Keratinocyte (primary cell): Measurements from ENCODE around the gene CDKN2B. TPM values are rescaled to one million over a fixed set of nuclear protein-coding genes. Genes with fewer than 3 reads are reported as not detected.

Source experiments
- DNase-seq: peaks from one replicate; pipeline ENCODE4 v3.0.0-alpha.2; 2011; ENCODE audit warnings: low read depth, missing footprints, low spot score
- FAIRE-seq: peaks from 2 replicates; lab custom pipeline; 2011; peaks lifted over from hg19 to GRCh38; lab: Jason Lieb, UNC
- H2AFZ ChIP-seq: 2 replicates; pipeline ENCODE4 v1.6.0; 2012; ENCODE audit warnings: low read length, control low read depth, inconsistent platforms; ENCODE audit not compliant: control insufficient read depth
- H3K27ac ChIP-seq: 2 replicates; pipeline ENCODE4 v1.5.1; 2011; ENCODE audit warnings: low read length; ENCODE audit not compliant: control insufficient read depth, insufficient read depth
- H3K27me3 ChIP-seq: 3 replicates; pipeline ENCODE4 v1.6.0; 2011; ENCODE audit warnings: low read length; ENCODE audit not compliant: control insufficient read depth, insufficient read depth; ENCODE audit errors: extremely low read depth
- H3K36me3 ChIP-seq, 2 experiments: 2 replicates in 1 of 2; 3 replicates in 1 of 2; pipeline ENCODE4 v1.5.1; 2011; ENCODE audit warnings: low read length in 2 of 2, mild to moderate bottlenecking in 1 of 2; ENCODE audit not compliant: control insufficient read depth in 2 of 2, insufficient read depth in 2 of 2; ENCODE audit errors: extremely low read depth in 1 of 2
- H3K4me1 ChIP-seq: 3 replicates; pipeline ENCODE4 v1.5.1; 2011; ENCODE audit warnings: low read length; ENCODE audit not compliant: control insufficient read depth, insufficient read depth; ENCODE audit errors: extremely low read depth
- H3K4me2 ChIP-seq: 3 replicates; pipeline ENCODE4 v1.6.0; 2011; ENCODE audit warnings: low read depth, low read length; ENCODE audit not compliant: control insufficient read depth, insufficient read depth; ENCODE audit errors: extremely low read depth
- H3K4me3 ChIP-seq, 3 experiments: fragments of 200-600 bp in 1 of 3; sonication (generic) in 1 of 3; 2 replicates in 2 of 3; 3 replicates in 1 of 3; pipeline ENCODE4 v1.5.1; 2011 to 2016; ENCODE audit warnings: low read length in 3 of 3, mild to moderate bottlenecking in 3 of 3, control low read depth in 2 of 3, inconsistent platforms in 1 of 3, low read depth in 1 of 3, mixed read lengths in 1 of 3, mixed run types in 1 of 3, moderate library complexity in 1 of 3; ENCODE audit not compliant: control insufficient read depth in 2 of 3, insufficient read depth in 2 of 3; ENCODE audit errors: extremely low read depth in 1 of 3
- H3K79me2 ChIP-seq: 2 replicates; pipeline ENCODE4 v1.6.0; 2012; ENCODE audit warnings: low read length; ENCODE audit not compliant: control insufficient read depth, insufficient read depth
- H3K9ac ChIP-seq: 3 replicates; pipeline ENCODE4 v1.6.0; 2011; ENCODE audit warnings: low read length; ENCODE audit not compliant: control insufficient read depth, insufficient read depth; ENCODE audit errors: extremely low read depth
- H3K9me1 ChIP-seq: 3 replicates; pipeline ENCODE4 v1.6.0; 2011; ENCODE audit warnings: low read length; ENCODE audit not compliant: control insufficient read depth, insufficient read depth; ENCODE audit errors: extremely low read depth
- H3K9me3 ChIP-seq: 2 replicates; pipeline ENCODE4 v1.5.1; 2012; ENCODE audit warnings: low read depth, low read length; ENCODE audit not compliant: control insufficient read depth
- H4K20me1 ChIP-seq: 3 replicates; pipeline ENCODE4 v1.6.0; 2011; ENCODE audit warnings: low read length; ENCODE audit not compliant: control insufficient read depth, insufficient read depth; ENCODE audit errors: extremely low read depth
- CTCF ChIP-seq, 3 experiments: IDR thresholded peaks in 1 of 3; conservative IDR thresholded peaks in 1 of 3; optimal IDR thresholded peaks in 1 of 3; 2 replicates in 2 of 3; 3 replicates in 1 of 3; pipeline versions ENCODE3 to v1.5.1; 2011; ENCODE audit warnings: low read length in 3 of 3, mild to moderate bottlenecking in 3 of 3, moderate library complexity in 2 of 3, control low read depth in 1 of 3, inconsistent platforms in 1 of 3; ENCODE audit not compliant: insufficient read depth in 2 of 3; ENCODE audit errors: extremely low read depth in 1 of 3
- EZH2 ChIP-seq: IDR thresholded peaks from one replicate; pipeline ENCODE4 v1.6.1; 2012; ENCODE audit warnings: inconsistent platforms, mild to moderate bottlenecking, low read length, moderate library complexity
- dilution Hi-C: fragments of 300-500 bp; cut with MboI; formaldehyde crosslinking; loops from one replicate; pipeline ENCODE4 v1.7.0; 2020; ENCODE audit warnings: low sequenced_read_pairs; ENCODE audit not compliant: extremely low pct_ligation_motif_present
- polyA plus RNA-seq, 5 experiments: library from polyadenylated mRNA; depleted of rRNA in 3 of 5; stranded (reverse) in 3 of 5; stranded (forward) in 1 of 5; unstranded in 1 of 5; fragments of >200 nt; gene quantifications; 1 replicate in 1 of 5; 2 replicates in 3 of 5; 3 replicates in 1 of 5; pipeline versions ENCODE4 v1.2.1 to v1.2.3, GENCODE V29; 2011 to 2012; ENCODE audit warnings: missing spikeins in 2 of 5, low read depth in 1 of 5, low replicate concordance in 1 of 5

CDKN2B gene
- polyA plus RNA-seq, 1 donor (not counting 4 experiments of a cell fraction or from before 2014, with no cell fraction given), result 19.9 TPM

- no peak overlapping the region for H3K4me3 ChIP-seq
- FAIRE-seq (no peak), DNase-seq (no peak)
- no peaks in the 10 kb centered on the region for H4K20me1 ChIP-seq
- no peak overlapping the region for H3K27ac ChIP-seq
- peaks cover 5 to 13% of the 10 kb centered on the region in 2 experiments for H3K36me3 ChIP-seq
- H3K4me1 ChIP-seq, result peaks cover 16% of the 10 kb centered on the region
- no peak overlapping the region for H2AFZ ChIP-seq
- H3K9me3 ChIP-seq, result peaks cover 22% of the 10 kb centered on the region
- TF ChIP-seq CTCF (optimal IDR thresholded peaks at IDR 0.05 in 1 of 3, IDR thresholded peaks at IDR 0.05 in 1 of 3, conservative IDR thresholded peaks at IDR 0.05 in 1 of 3; ENCODE audit: extremely low read depth in 1 of 3, insufficient read depth in 2 of 3, low read length in 3 of 3), result no peak
- TF ChIP-seq EZH2, result no peak
- no peak overlapping the region for H3K4me2 ChIP-seq
- H3K27me3 ChIP-seq, result peaks cover 52% of the 10 kb centered on the region
- H3K79me2 ChIP-seq, result no peaks in the 10 kb centered on the region
- dilution Hi-C loops, result no loop called here
- H3K9ac ChIP-seq, result no peak overlapping the region
- no peaks in the 10 kb centered on the region for H3K9me1 ChIP-seq
Observed at GRCh38 chr9:21967702-21968101, 41.4 kb downstream of the CDKN2B start.

DNA sequence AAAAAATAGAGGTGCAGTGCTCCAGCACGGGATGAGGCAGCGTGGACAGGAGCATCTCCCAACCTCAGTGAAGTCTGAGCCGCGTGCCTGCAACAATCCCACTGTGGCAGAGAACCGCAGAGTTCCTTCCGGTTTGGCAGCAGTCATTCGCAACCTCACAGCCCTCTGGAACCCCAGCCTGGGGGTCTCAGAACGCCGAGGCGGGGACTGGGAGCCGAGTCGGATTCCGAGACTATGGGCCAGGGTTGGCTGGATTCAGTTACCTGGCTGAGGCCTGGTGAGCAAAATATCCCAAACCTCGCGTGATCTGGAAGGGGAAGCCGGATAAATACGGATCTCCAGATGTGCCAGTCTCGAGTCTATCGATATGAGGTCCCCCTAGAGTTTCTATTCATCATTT, 41.9 kb downstream of the CDKN2B start:
- dilution Hi-C loops, result no loop called here
- TF ChIP-seq CTCF (optimal IDR thresholded peaks at IDR 0.05 in 1 of 3, IDR thresholded peaks at IDR 0.05 in 1 of 3, conservative IDR thresholded peaks at IDR 0.05 in 1 of 3; ENCODE audit: extremely low read depth in 1 of 3, insufficient read depth in 2 of 3, low read length in 3 of 3) (no peak), EZH2 (no peak)
- H2AFZ ChIP-seq, result no peak overlapping the region
- peaks cover 5 to 13% of the 10 kb centered on the region in 2 experiments for H3K36me3 ChIP-seq
- DNase-seq (no peak), FAIRE-seq (no peak)
- peaks cover 22% of the 10 kb centered on the region for H3K9me3 ChIP-seq
- no peaks in the 10 kb centered on the region for H4K20me1 ChIP-seq
- H3K27me3 ChIP-seq, result peaks cover 47% of the 10 kb centered on the region
- H3K4me3 ChIP-seq, result no peak overlapping the region
- H3K79me2 ChIP-seq, result no peaks in the 10 kb centered on the region
- peaks cover 16% of the 10 kb centered on the region for H3K4me1 ChIP-seq
- no peak overlapping the region for H3K27ac ChIP-seq
- no peak overlapping the region for H3K4me2 ChIP-seq
- H3K9me1 ChIP-seq, result no peaks in the 10 kb centered on the region
- H3K9ac ChIP-seq, result no peak overlapping the region
